Left ventricle myocardium superior (tissue), 1 donor: ENCODE data around the gene LZTS3. TPM values are rescaled to one million over a fixed set of nuclear protein-coding genes. Genes with fewer than 3 reads are reported as not detected.
"Not testable (repeated sequence)": the region's sequence is repeated elsewhere in the genome, so short reads cannot be mapped to it uniquely, and the experiment has no call there.

Experiments
- ATAC-seq: fragments of 200-7000 bp; cut with Tn5 transposase; one replicate; pipeline ENCODE4 v1.9.1; 2020; ENCODE audit warnings: mild to moderate bottlenecking, moderate library complexity
- DNase-seq: peaks from one replicate; pipeline ENCODE4 v3.0.0-alpha.2; 2020
- intact Hi-C: fragments of 100-400 bp; cut with micrococcal nuclease; formaldehyde crosslinking; loops from one replicate; pipeline ENCODE4 v1.11.0; 2022
- total RNA-seq: library from RNA; stranded (reverse); fragmentation: NEBNext Ultra II Directional; extraction: Animal tissue kit (Norgen Biotek cat#: 25700); gene quantifications from one replicate; pipeline ENCODE4 v1.2.1, GENCODE V29; 2021
- donor health status: DM: no; HTN: yes; CAD: no; lungs with severe emphysema.

LZTS3 gene
- total RNA-seq, 1 donor from 2014 or later = 17.6 TPM

- DNase-seq (no peak), ATAC-seq (no peak)
- intact Hi-C loops = no loop called here
Measured at GRCh38 chr20:3194617-3195280, 21.4 kb upstream of the LZTS3 start.

- no peak for DNase-seq
- ATAC-seq = no peak
- intact Hi-C loops = no loop called here
Measured at GRCh38 chr20:3193806-3194616, 20.7 kb upstream of the LZTS3 start.

GRCh38 chr20:3192226-3193015 is 19.1 kb upstream of the LZTS3 start:
- no peak for DNase-seq
- intact Hi-C loops = no loop called here
- ATAC-seq = no peak

GRCh38 chr20:3190681-3191111 is 17.3 kb upstream of the LZTS3 start:
- ATAC-seq (no peak), DNase-seq (no peak)
- intact Hi-C loops = no loop called here

GRCh38 chr20:3189561-3190131 is 16.3 kb upstream of the LZTS3 start:
- intact Hi-C loops = no loop called here
- no peak for ATAC-seq
- no peak for DNase-seq

GRCh38 chr20:3188823-3189413 is 15.6 kb upstream of the LZTS3 start:
- ATAC-seq (peak; percentile 51), DNase-seq (no peak)
- intact Hi-C loops = no loop called here

- not testable (repeated sequence) for ATAC-seq
Measured at GRCh38 chr20:3187861-3188260, 14.5 kb upstream of the LZTS3 start.

GRCh38 chr20:3183896-3184612 is 10.7 kb upstream of the LZTS3 start:
- ATAC-seq (no peak), DNase-seq (no peak)
- intact Hi-C loops = no loop called here

More at GRCh38 chr20:3187861-3188260, 14.5 kb upstream of the LZTS3 start:
- DNase-seq, intact Hi-C loops: not testable (repeated sequence)

GRCh38 chr20:3182429-3182828 is 9.1 kb upstream of the LZTS3 start:
- ATAC-seq, intact Hi-C loops, DNase-seq: not testable (repeated sequence)

- ATAC-seq = no peak
- DNase-seq = no peak
- intact Hi-C loops = no loop called here
Measured at GRCh38 chr20:3181270-3181669, 7.9 kb upstream of the LZTS3 start.

GRCh38 chr20:3180319-3180718 is 7.0 kb upstream of the LZTS3 start:
- no peak for DNase-seq
- intact Hi-C loops = no loop called here
- no peak for ATAC-seq

- ATAC-seq = no peak
Measured at GRCh38 chr20:3177746-3178485, 4.6 kb upstream of the LZTS3 start.

GRCh38 chr20:3175270-3175669 is 1.9 kb upstream of the LZTS3 start:
- intact Hi-C loops = no loop called here
- no peak for ATAC-seq
- no peak for DNase-seq

More at GRCh38 chr20:3177746-3178485, 4.6 kb upstream of the LZTS3 start:
- intact Hi-C loops = no loop called here
- no peak for DNase-seq

GRCh38 chr20:3174442-3175261 is 1.3 kb upstream of the LZTS3 start:
- ATAC-seq = no peak
- intact Hi-C loops = no loop called here
- DNase-seq = no peak

GRCh38 chr20:3173610-3174441 is 477 bp upstream of the LZTS3 start:
- DNase-seq (peak; percentile 97), ATAC-seq (peak; percentile 97)
- intact Hi-C loops = no loop called here
